Measurements from ENCODE around the gene BSN.

Gene BSN

GRCh38 chr3:49641921-49642707 is 87.8 kb downstream of the BSN start:
- TF ChIP-seq FOXP2 (optimal IDR thresholded peaks at IDR 0.05; ENCODE audit: borderline replicate concordance, extremely low read depth, extremely low read length, insufficient read depth) (no peak), REST (IDR thresholded peaks at IDR 0.05; ENCODE audit: insufficient read depth in 1 of 2, low read depth in 2 of 2, low read length in 2 of 2) (no peak), TAF1 (IDR thresholded peaks at IDR 0.05; ENCODE audit: borderline replicate concordance, insufficient read depth, low read length) (no peak), SIN3A (IDR thresholded peaks at IDR 0.05; ENCODE audit: borderline replicate concordance, insufficient read depth, low read length) (no peak), POLR2AphosphoS5 (IDR thresholded peaks at IDR 0.05; ENCODE audit: low read depth, low read length) (no peak)

GRCh38 chr3:49642708-49643145 is 88.5 kb downstream of the BSN start:
- no peak for TF ChIP-seq SIN3A (IDR thresholded peaks at IDR 0.05; ENCODE audit: borderline replicate concordance, insufficient read depth, low read length)
- TF ChIP-seq TAF1 (IDR thresholded peaks at IDR 0.05; ENCODE audit: borderline replicate concordance, insufficient read depth, low read length): no peak
- TF ChIP-seq FOXP2 (optimal IDR thresholded peaks at IDR 0.05; ENCODE audit: borderline replicate concordance, extremely low read depth, extremely low read length, insufficient read depth): no peak
- no peak for TF ChIP-seq REST (IDR thresholded peaks at IDR 0.05; ENCODE audit: insufficient read depth in 1 of 2, low read depth in 2 of 2, low read length in 2 of 2)
- TF ChIP-seq POLR2AphosphoS5 (IDR thresholded peaks at IDR 0.05; ENCODE audit: low read depth, low read length): no peak

- TF ChIP-seq POLR2AphosphoS5 (IDR thresholded peaks at IDR 0.05; ENCODE audit: low read depth, low read length): no peak
- TF ChIP-seq SIN3A (IDR thresholded peaks at IDR 0.05; ENCODE audit: borderline replicate concordance, insufficient read depth, low read length): no peak
- TF ChIP-seq FOXP2 (optimal IDR thresholded peaks at IDR 0.05; ENCODE audit: borderline replicate concordance, extremely low read depth, extremely low read length, insufficient read depth): no peak
- no peak for TF ChIP-seq TAF1 (IDR thresholded peaks at IDR 0.05; ENCODE audit: borderline replicate concordance, insufficient read depth, low read length)
- TF ChIP-seq REST (IDR thresholded peaks at IDR 0.05; ENCODE audit: insufficient read depth in 1 of 2, low read depth in 2 of 2, low read length in 2 of 2): no peak
Measured at GRCh38 chr3:49644684-49645083, 90.4 kb downstream of the BSN start.

DNA sequence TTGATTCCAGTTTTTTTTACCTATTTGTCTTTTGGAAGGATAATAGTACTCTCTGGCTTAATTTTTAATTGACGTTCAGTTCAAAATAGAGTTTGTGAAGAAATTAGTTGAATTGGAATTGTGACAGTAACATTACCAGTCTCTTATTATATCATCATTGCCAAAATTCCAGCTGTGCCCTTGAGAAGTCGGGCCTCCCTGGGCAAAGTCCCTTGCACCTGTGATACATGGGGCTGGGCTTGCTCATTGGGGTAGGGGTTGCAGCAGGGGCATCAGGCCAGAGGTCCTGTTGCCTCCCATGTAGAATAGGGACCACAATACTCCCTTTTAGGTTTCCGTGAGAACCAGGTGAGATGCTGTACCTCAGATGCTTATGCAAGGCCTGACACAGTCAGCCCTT is 92.0 kb downstream of the BSN start:
- no peak for TF ChIP-seq POLR2AphosphoS5 (IDR thresholded peaks at IDR 0.05; ENCODE audit: low read depth, low read length)
- TF ChIP-seq REST (IDR thresholded peaks at IDR 0.05; ENCODE audit: insufficient read depth in 1 of 2, low read depth in 2 of 2, low read length in 2 of 2): no peak
- TF ChIP-seq FOXP2 (optimal IDR thresholded peaks at IDR 0.05; ENCODE audit: borderline replicate concordance, extremely low read depth, extremely low read length, insufficient read depth): no peak
